Body of pancreas (tissue), 4 donors: Measurements from ENCODE around the gene DGKD. TPM values are rescaled to one million over a fixed set of nuclear protein-coding genes. Genes with fewer than 3 reads are reported as not detected.

Source experiments
- ATAC-seq: fragments of 150-250 bp; one replicate; pipeline ENCODE4 v1.9.1; 2016
- DNase-seq, 4 donors: peaks; one replicate each; pipeline ENCODE4 v3.0.0-alpha.2; 2019
- H3K27ac ChIP-seq, 4 donors: fragments of 200-600 bp; sonication (generic); 1 replicate in 3 of 4; 2 replicates in 1 of 4; pipeline versions ENCODE4 v1.5.1 to v1.6.1; 2016 to 2019; ENCODE audit warnings: mild to moderate bottlenecking in 1 of 4, mixed read lengths in 1 of 4, moderate library complexity in 1 of 4
- H3K27me3 ChIP-seq, 2 donors: fragments of 200-600 bp; sonication (generic); one replicate each; pipeline ENCODE4 v1.6.0; 2016; ENCODE audit warnings: mild to moderate bottlenecking in 1 of 2
- H3K36me3 ChIP-seq, 2 donors: fragments of 200-600 bp; sonication (generic); replicated peaks in 1 of 2; 2 replicates each; pipeline ENCODE4 v1.5.1; 2016; ENCODE audit warnings: low read depth in 2 of 2; ENCODE audit not compliant: insufficient read depth in 1 of 2
- H3K4me1 ChIP-seq: fragments of 200-600 bp; sonication (generic); one replicate; pipeline ENCODE4 v1.6.0; 2016
- H3K4me3 ChIP-seq, 2 donors: fragments of 200-600 bp; sonication (generic); 1 replicate in 1 of 2; 2 replicates in 1 of 2; pipeline ENCODE4 v1.5.1; 2016 to 2019
- H3K9me3 ChIP-seq, 3 donors: fragments of 200-600 bp; sonication (generic); 1 replicate in 2 of 3; 2 replicates in 1 of 3; pipeline ENCODE4 v1.5.1; 2016
- CTCF ChIP-seq, 7 experiments: fragments of 450-650 bp in 4 of 7; fragments of 200-600 bp in 3 of 7; sonication (generic) in 3 of 7; IDR thresholded peaks; one replicate each; pipeline ENCODE4 v1.5.1; 2016 to 2019; ENCODE audit warnings: antibody characterized with exemption in 7 of 7
- POLR2A ChIP-seq, 3 donors: fragments of 450-650 bp; IDR thresholded peaks; one replicate each; pipeline ENCODE4 v1.6.1; 2016; ENCODE audit warnings: antibody characterized with exemption in 3 of 3, mild to moderate bottlenecking in 2 of 3
- WGBS, 2 donors: methylation state at CpG; one replicate each; pipeline ENCODE4 v1.1.5; 2017; 5-methylcytosine and 5-hydroxymethylcytosine counted together
- intact Hi-C: fragments of 100-400 bp; cut with DNase I; formaldehyde crosslinking; loops from one replicate; pipeline ENCODE4 v1.15.1; 2023
- total RNA-seq, 2 donors: library from RNA; depleted of rRNA; stranded (reverse); fragments of >200 nt; gene quantifications; one replicate each; pipeline ENCODE4 v1.1.0, GENCODE V29; 2016

The DGKD gene
- total RNA-seq, 2 donors from 2014 or later = 9.1 to 30.3 TPM

- H3K4me3 ChIP-seq = no peak overlapping the region
- H3K27me3 ChIP-seq = no peaks in the 10 kb centered on the region
- intact Hi-C loops = no loop called here
- H3K36me3 ChIP-seq = no peaks in the 10 kb centered on the region
- H3K27ac ChIP-seq = no peak overlapping the region
- no peaks in the 10 kb centered on the region for H3K9me3 ChIP-seq
- peak in 1 of 4 donors; percentile 13 for DNase-seq
- 19 to 47% methylated on average over 4 to 5 of the region's 5 CpGs for WGBS, 2 donors
- TF ChIP-seq CTCF (IDR thresholded peaks at IDR 0.05) (no peak), POLR2A (IDR thresholded peaks at IDR 0.05) (no peak)
- no peaks in the 10 kb centered on the region for H3K4me1 ChIP-seq
- ATAC-seq = no peak
Observed at GRCh38 chr2:233336541-233336940, 17.8 kb upstream of the DGKD start.

DNA sequence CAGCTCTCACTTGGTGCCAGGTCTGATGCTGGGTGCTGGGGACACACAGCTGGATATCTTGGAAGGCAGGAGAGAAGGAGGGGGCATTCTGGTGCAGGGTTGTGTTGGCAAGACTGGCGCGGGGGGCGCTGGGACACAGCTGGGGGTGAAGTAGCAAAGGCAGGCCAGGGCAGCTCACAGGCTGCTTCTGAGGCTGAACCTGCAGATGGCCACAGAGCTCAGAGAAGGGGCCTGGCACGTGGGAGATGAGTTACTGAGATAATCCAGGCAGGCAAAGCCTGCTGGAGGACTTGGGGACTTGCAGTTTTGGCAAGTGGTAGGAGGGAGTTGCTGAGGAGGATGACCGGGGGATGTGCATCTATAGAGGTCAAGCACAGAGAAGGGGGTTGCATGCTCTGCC is 16.2 kb upstream of the DGKD start:
- no peak overlapping the region for H3K4me3 ChIP-seq
- no peaks in the 10 kb centered on the region for H3K27me3 ChIP-seq
- H3K36me3 ChIP-seq = no peaks in the 10 kb centered on the region
- ATAC-seq = no peak
- 53 to 75% methylated on average over 2 to 5 of the region's 5 CpGs for WGBS, 2 donors
- intact Hi-C loops = no loop called here
- no peak for TF ChIP-seq CTCF (IDR thresholded peaks at IDR 0.05)
- DNase-seq = no peak
- no peak overlapping the region for H3K27ac ChIP-seq
- H3K9me3 ChIP-seq = no peaks in the 10 kb centered on the region
- H3K4me1 ChIP-seq = no peaks in the 10 kb centered on the region

GRCh38 chr2:233338812-233339368 is 15.4 kb upstream of the DGKD start:
- Histone ChIP-seq H3K4me3 (no peak overlapping the region), H3K27ac (no peak overlapping the region), H3K4me1 (no peaks in the 10 kb centered on the region), H3K27me3 (no peaks in the 10 kb centered on the region), H3K36me3 (no peaks in the 10 kb centered on the region), H3K9me3 (no peaks in the 10 kb centered on the region)
- TF ChIP-seq POLR2A (IDR thresholded peaks at IDR 0.05) (no peak), CTCF (IDR thresholded peaks at IDR 0.05) (no peak)
- 84 to 85% methylated on average over 3 of the region's 3 CpGs for WGBS, 2 donors
- intact Hi-C loops = no loop called here
- DNase-seq (no peak), ATAC-seq (no peak)

GRCh38 chr2:233339427-233339826 is 14.9 kb upstream of the DGKD start:
- Histone ChIP-seq H3K4me1 (no peaks in the 10 kb centered on the region), H3K36me3 (no peaks in the 10 kb centered on the region), H3K4me3 (no peak overlapping the region), H3K27ac (no peak overlapping the region), H3K27me3 (no peaks in the 10 kb centered on the region), H3K9me3 (no peaks in the 10 kb centered on the region)
- 38 to 51% methylated on average over 3 of the region's 3 CpGs for WGBS, 2 donors
- no peak for ATAC-seq
- DNase-seq = no peak
- TF ChIP-seq CTCF (IDR thresholded peaks at IDR 0.05) (no peak), POLR2A (IDR thresholded peaks at IDR 0.05) (no peak)
- intact Hi-C loops = no loop called here

DNA sequence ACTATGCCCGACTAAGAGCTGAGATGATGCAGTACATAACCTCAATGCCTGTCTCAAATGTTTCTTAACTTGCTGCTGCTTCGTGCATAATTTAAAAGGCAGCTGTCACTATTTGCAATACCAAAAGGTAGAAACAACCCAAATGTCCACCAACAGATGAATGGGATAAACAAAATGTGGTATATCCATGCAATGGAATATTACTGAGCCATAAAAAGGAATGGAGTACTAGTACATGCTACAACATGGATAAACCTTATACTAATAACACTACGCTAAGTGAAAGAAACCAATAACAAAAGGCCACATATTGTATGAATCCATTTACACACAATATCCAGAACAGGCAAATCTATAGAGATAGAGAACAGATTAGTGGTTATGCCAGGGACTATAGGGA is 13.0 kb upstream of the DGKD start:
- H3K36me3 ChIP-seq = no peaks in the 10 kb centered on the region
- ATAC-seq = no peak
- WGBS, 2 donors = 91 to 97% methylated on average over 3 of the region's 3 CpGs

More for the DNA sequence above, 13.0 kb upstream of the DGKD start:
- no peak overlapping the region for H3K27ac ChIP-seq
- TF ChIP-seq CTCF (IDR thresholded peaks at IDR 0.05) (no peak), POLR2A (IDR thresholded peaks at IDR 0.05) (no peak)
- H3K4me1 ChIP-seq = no peaks in the 10 kb centered on the region
- DNase-seq = no peak
- H3K9me3 ChIP-seq = no peaks in the 10 kb centered on the region
- no peaks in the 10 kb centered on the region for H3K27me3 ChIP-seq
- H3K4me3 ChIP-seq = no peak overlapping the region
- intact Hi-C loops = no loop called here
